Hepatocyte (in vitro differentiated cells): ENCODE data around the gene CRACDL. TPM values are rescaled to one million over a fixed set of nuclear protein-coding genes. Genes with fewer than 3 reads are reported as not detected.

ENCODE experiments used
- DNase-seq: peaks from one replicate; pipeline ENCODE4 v3.0.0-alpha.2; 2016; ENCODE audit warnings: low spot score
- H2AFZ ChIP-seq: fragments of 200-600 bp; sonication (generic); 2 replicates; pipeline ENCODE4 v1.6.0; 2016; ENCODE audit warnings: antibody characterized with exemption, mild to moderate bottlenecking
- H3K27ac ChIP-seq: fragments of 200-600 bp; sonication (generic); 2 replicates; pipeline ENCODE4 v1.5.1; 2016; ENCODE audit warnings: mild to moderate bottlenecking
- H3K27me3 ChIP-seq: fragments of 200-600 bp; sonication (generic); 2 replicates; pipeline ENCODE4 v1.6.1; 2016
- H3K36me3 ChIP-seq: fragments of 200-600 bp; sonication (generic); replicated peaks from 2 replicates; pipeline ENCODE4 v1.5.1; 2016; ENCODE audit warnings: low read depth; ENCODE audit not compliant: insufficient read depth
- H3K4me1 ChIP-seq: fragments of 200-600 bp; sonication (generic); 2 replicates; pipeline ENCODE4 v1.5.1; 2016; ENCODE audit warnings: mild to moderate bottlenecking, moderate library complexity; ENCODE audit not compliant: insufficient read depth
- H3K4me2 ChIP-seq: fragments of 200-600 bp; sonication (generic); 2 replicates; pipeline ENCODE4 v1.6.0; 2016
- H3K4me3 ChIP-seq: fragments of 200-600 bp; sonication (generic); 2 replicates; pipeline ENCODE4 v1.5.1; 2016; ENCODE audit warnings: mild to moderate bottlenecking
- H3K79me2 ChIP-seq: fragments of 200-600 bp; sonication (generic); 2 replicates; pipeline ENCODE4 v1.6.0; 2017; ENCODE audit warnings: mild to moderate bottlenecking
- H3K9me2 ChIP-seq: fragments of 200-600 bp; sonication (generic); replicated peaks from 2 replicates; pipeline ENCODE4 v1.6.0; 2017; ENCODE audit warnings: mild to moderate bottlenecking; ENCODE audit not compliant: insufficient read depth
- H3K9me3 ChIP-seq: fragments of 200-600 bp; sonication (generic); 2 replicates; pipeline ENCODE4 v1.5.1; 2016; ENCODE audit warnings: low read depth, mild to moderate bottlenecking
- H4K20me1 ChIP-seq: fragments of 200-600 bp; sonication (generic); 2 replicates; pipeline ENCODE4 v1.6.0; 2016; ENCODE audit warnings: mild to moderate bottlenecking; ENCODE audit not compliant: insufficient read depth, poor library complexity, severe bottlenecking
- EZH2 ChIP-seq: fragments of 200-600 bp; sonication (generic); IDR thresholded peaks from 2 replicates; pipeline ENCODE4 v1.6.1; 2016; ENCODE audit warnings: antibody characterized with exemption, mild to moderate bottlenecking, borderline replicate concordance
- EZH2phosphoT487 ChIP-seq: fragments of 200-600 bp; sonication (generic); IDR thresholded peaks from one replicate; pipeline ENCODE4 v1.6.1; 2018; ENCODE audit warnings: antibody characterized with exemption, mild to moderate bottlenecking, low read depth, moderate library complexity; ENCODE audit not compliant: unreplicated experiment, severe bottlenecking
- WGBS: methylation state at CpG from one replicate; pipeline ENCODE4 v1.1.6; 2016; ENCODE audit warnings: low lambda C conversion rate; ENCODE audit errors: missing lambda C conversion rate; 5-methylcytosine and 5-hydroxymethylcytosine counted together
- polyA plus RNA-seq: library from polyadenylated mRNA; unstranded; fragments of >200 nt; fragmentation: Nextera tagmentation; extraction: Ambion mirVana; gene quantifications from 2 replicates; pipeline ENCODE4 v1.2.1, GENCODE V29; 2016
- total RNA-seq: library from RNA; depleted of rRNA; stranded (reverse); fragments of >200 nt; gene quantifications from 2 replicates; pipeline ENCODE4 v1.2.3, GENCODE V29; 2014
- TF ChIP-seq, protein P1 (sequence below): fragments of 200-600 bp; sonication (generic); IDR thresholded peaks from 2 replicates; pipeline ENCODE4 v1.5.1; 2016; ENCODE audit warnings: antibody characterized with exemption, mild to moderate bottlenecking; ENCODE audit not compliant: poor library complexity

The CRACDL gene
- total and polyA plus RNA-seq, 2 experiments from 2014 or later: 0.47 to 1.4 TPM

DNA sequence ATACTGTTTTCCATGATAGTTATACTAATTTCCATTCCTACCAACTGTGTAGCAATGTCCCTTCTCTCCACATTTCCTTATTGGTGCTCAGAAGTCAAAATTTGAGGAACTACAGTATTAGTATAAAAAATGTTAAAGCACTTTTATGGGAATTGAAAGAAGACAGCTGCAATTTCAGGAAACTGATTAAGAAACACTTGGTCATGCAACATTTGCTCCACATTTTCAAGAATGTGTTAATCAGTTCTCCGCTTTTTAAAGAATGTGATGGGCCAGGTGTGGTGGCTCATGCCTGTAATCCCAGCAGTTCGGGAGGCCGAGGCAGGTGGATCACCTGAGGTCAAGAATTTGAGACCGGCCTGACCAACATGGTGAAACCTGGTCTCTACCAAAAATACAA lies 171.5 kb downstream of the CRACDL start:
- no peak overlapping the region for H3K27ac ChIP-seq
- H3K4me3 ChIP-seq: no peak overlapping the region
- peaks cover 2% of the 10 kb centered on the region for H3K4me1 ChIP-seq
- no peaks in the 10 kb centered on the region for H3K9me2 ChIP-seq
- whole genome bisulfite sequencing: 95% methylated on average over 4 of the region's 4 CpGs
- H3K79me2 ChIP-seq: no peaks in the 10 kb centered on the region
- H3K27me3 ChIP-seq: no peaks in the 10 kb centered on the region
- no peaks in the 10 kb centered on the region for H4K20me1 ChIP-seq
- no peaks in the 10 kb centered on the region for H3K9me3 ChIP-seq
- H3K4me2 ChIP-seq: no peak overlapping the region
- DNase-seq: no peak
- H2AFZ ChIP-seq: no peak overlapping the region
- H3K36me3 ChIP-seq: no peaks in the 10 kb centered on the region
- TF ChIP-seq EZH2 (no peak), EZH2phosphoT487 (no peak)
- TF ChIP-seq, protein P1, sequence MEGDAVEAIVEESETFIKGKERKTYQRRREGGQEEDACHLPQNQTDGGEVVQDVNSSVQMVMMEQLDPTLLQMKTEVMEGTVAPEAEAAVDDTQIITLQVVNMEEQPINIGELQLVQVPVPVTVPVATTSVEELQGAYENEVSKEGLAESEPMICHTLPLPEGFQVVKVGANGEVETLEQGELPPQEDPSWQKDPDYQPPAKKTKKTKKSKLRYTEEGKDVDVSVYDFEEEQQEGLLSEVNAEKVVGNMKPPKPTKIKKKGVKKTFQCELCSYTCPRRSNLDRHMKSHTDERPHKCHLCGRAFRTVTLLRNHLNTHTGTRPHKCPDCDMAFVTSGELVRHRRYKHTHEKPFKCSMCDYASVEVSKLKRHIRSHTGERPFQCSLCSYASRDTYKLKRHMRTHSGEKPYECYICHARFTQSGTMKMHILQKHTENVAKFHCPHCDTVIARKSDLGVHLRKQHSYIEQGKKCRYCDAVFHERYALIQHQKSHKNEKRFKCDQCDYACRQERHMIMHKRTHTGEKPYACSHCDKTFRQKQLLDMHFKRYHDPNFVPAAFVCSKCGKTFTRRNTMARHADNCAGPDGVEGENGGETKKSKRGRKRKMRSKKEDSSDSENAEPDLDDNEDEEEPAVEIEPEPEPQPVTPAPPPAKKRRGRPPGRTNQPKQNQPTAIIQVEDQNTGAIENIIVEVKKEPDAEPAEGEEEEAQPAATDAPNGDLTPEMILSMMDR: no peak

DNA sequence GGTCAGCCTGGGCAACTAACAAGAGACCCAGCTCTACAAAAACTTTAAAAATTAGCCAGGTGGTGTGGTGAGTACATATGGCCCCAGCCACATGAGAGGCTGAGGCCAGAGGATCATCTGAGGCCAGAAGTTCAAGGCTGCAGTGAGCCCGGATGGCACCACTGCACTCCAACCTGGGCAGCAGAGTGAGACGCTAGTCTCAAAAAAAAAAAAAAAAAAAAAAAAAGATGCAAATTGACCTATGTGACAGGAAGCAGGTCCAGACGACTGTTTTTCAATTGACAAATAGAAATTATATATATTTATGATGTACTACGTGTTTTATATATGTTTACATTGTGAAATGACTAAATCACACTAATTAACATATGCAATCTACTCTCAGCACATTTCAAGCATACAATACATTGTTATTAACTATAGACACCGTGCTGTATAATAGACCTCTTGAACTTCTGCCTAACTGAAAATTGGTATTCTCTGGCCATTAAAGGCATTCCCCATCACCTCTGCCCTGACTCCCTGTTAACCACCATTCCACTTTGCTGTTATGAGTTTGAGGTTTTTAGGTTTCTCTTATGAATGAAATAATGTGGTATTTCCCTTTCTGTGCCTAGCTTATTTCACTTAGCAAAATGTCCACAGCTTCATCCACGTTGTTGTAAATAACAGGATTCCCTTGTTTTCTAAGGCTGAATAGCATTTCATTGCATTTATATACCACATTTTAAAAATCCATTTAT lies 172.6 kb downstream of the CRACDL start:
- H2AFZ ChIP-seq: no peak overlapping the region
- H3K4me1 ChIP-seq: peaks cover 2% of the 10 kb centered on the region
- H3K27ac ChIP-seq: no peak overlapping the region
- no peak overlapping the region for H3K4me2 ChIP-seq
- H3K36me3 ChIP-seq: no peaks in the 10 kb centered on the region
- H3K4me3 ChIP-seq: no peak overlapping the region
- WGBS: 90% methylated on average over 5 of the region's 6 CpGs
- DNase-seq: no peak
- H4K20me1 ChIP-seq: no peaks in the 10 kb centered on the region
- no peaks in the 10 kb centered on the region for H3K9me2 ChIP-seq
- H3K27me3 ChIP-seq: no peaks in the 10 kb centered on the region
- H3K9me3 ChIP-seq: no peaks in the 10 kb centered on the region
- TF ChIP-seq, protein P1: no peak
- TF ChIP-seq EZH2: no peak
- no peak for TF ChIP-seq EZH2phosphoT487
- no peaks in the 10 kb centered on the region for H3K79me2 ChIP-seq

DNA sequence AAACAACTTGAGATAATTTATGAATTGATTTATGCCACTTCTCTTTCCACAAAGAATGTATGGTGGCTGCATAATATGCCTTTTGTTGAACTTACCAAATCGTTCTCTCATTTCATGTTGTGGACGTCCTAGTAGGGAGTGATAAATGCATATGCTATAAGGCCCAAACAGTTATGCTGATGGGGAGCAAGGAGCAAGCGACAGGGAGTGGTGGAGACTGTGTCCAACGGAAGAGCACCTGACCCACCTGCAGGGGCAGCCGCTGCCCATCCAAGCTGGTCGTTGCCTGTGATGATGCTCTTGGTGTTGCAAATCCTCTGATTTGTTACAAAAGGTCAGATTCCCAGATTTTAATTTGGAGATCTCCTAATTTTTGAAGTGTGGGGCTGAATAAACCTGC lies 174.1 kb downstream of the CRACDL start:
- Histone ChIP-seq H3K36me3 (no peaks in the 10 kb centered on the region), H3K27me3 (no peaks in the 10 kb centered on the region), H3K9me2 (no peaks in the 10 kb centered on the region), H4K20me1 (no peaks in the 10 kb centered on the region), H3K27ac (no peak overlapping the region), H3K79me2 (no peaks in the 10 kb centered on the region), H3K4me1 (peaks cover 2% of the 10 kb centered on the region), H3K4me2 (no peak overlapping the region), H2AFZ (no peak overlapping the region), H3K4me3 (no peak overlapping the region), H3K9me3 (no peaks in the 10 kb centered on the region)
- DNase-seq: no peak
- TF ChIP-seq, protein P1: no peak
- no peak for TF ChIP-seq EZH2phosphoT487
- no peak for TF ChIP-seq EZH2
- WGBS: 89% methylated on average over 6 of the region's 6 CpGs
